Right lobe of liver (tissue), 4 donors: Measurements from ENCODE around the gene LMO7.

ENCODE experiments used
- POLR2A ChIP-seq: fragments of 450-650 bp; IDR thresholded peaks from one replicate; pipeline ENCODE4 v1.6.1; 2017; ENCODE audit warnings: antibody characterized with exemption, mild to moderate bottlenecking
- TF ChIP-seq, protein P1 (sequence below), 4 donors: fragments of 200-600 bp in 3 of 4; fragments of 450-650 bp in 1 of 4; IDR thresholded peaks; one replicate each; pipeline versions ENCODE4 v1.5.1 to v1.8.0; 2016 to 2022; ENCODE audit warnings: antibody characterized with exemption in 4 of 4, mild to moderate bottlenecking in 2 of 4
- donor health status: DM: no; HTN: no; CAD: no.
- donor health status: DM: no; HTN: no; CAD: no.
- donor health status: DM: no; HTN: yes; CAD: no.

GRCh38 chr13:75713852-75714251 is 77.7 kb downstream of the LMO7 start:
- TF ChIP-seq, protein P1, sequence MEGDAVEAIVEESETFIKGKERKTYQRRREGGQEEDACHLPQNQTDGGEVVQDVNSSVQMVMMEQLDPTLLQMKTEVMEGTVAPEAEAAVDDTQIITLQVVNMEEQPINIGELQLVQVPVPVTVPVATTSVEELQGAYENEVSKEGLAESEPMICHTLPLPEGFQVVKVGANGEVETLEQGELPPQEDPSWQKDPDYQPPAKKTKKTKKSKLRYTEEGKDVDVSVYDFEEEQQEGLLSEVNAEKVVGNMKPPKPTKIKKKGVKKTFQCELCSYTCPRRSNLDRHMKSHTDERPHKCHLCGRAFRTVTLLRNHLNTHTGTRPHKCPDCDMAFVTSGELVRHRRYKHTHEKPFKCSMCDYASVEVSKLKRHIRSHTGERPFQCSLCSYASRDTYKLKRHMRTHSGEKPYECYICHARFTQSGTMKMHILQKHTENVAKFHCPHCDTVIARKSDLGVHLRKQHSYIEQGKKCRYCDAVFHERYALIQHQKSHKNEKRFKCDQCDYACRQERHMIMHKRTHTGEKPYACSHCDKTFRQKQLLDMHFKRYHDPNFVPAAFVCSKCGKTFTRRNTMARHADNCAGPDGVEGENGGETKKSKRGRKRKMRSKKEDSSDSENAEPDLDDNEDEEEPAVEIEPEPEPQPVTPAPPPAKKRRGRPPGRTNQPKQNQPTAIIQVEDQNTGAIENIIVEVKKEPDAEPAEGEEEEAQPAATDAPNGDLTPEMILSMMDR (IDR thresholded peaks at IDR 0.05) = no peak
- TF ChIP-seq POLR2A = no peak
